ENCODE results near the gene DHRSX.
"Not testable (repeated sequence)": the region's sequence is repeated elsewhere in the genome, so short reads cannot be mapped to it uniquely, and the experiment has no call there.

The DHRSX gene

DNA sequence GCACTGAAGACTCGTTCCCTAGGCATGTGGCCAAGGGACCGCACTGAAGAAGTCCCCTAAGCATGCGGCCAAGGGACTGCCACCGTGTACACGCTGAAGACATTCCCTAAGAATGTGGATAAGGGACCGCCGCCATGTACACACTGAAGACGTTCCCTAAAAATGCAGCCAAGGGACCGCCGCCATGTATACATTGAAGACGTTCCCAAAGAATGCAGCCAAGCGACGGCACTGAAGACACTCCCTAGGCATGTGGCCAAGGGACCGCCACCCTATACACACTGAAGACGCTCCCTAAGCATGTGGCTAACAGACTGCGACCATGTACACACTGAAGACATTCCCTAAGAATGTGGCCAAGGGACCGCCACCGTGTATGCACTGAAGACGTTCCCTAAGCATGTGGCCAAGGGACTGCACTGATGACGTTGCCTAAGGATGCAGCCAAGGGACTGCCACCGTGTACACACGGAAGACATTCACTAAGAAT is 31.5 kb downstream of the DHRSX start:
- H3K4me3 ChIP-seq (ENCODE audit: low read depth, low read length), result no peak overlapping the region
- TF ChIP-seq CTCF (IDR thresholded peaks at IDR 0.05; ENCODE audit: borderline replicate concordance, insufficient read depth, low read depth, low read length), result no peak

DNA sequence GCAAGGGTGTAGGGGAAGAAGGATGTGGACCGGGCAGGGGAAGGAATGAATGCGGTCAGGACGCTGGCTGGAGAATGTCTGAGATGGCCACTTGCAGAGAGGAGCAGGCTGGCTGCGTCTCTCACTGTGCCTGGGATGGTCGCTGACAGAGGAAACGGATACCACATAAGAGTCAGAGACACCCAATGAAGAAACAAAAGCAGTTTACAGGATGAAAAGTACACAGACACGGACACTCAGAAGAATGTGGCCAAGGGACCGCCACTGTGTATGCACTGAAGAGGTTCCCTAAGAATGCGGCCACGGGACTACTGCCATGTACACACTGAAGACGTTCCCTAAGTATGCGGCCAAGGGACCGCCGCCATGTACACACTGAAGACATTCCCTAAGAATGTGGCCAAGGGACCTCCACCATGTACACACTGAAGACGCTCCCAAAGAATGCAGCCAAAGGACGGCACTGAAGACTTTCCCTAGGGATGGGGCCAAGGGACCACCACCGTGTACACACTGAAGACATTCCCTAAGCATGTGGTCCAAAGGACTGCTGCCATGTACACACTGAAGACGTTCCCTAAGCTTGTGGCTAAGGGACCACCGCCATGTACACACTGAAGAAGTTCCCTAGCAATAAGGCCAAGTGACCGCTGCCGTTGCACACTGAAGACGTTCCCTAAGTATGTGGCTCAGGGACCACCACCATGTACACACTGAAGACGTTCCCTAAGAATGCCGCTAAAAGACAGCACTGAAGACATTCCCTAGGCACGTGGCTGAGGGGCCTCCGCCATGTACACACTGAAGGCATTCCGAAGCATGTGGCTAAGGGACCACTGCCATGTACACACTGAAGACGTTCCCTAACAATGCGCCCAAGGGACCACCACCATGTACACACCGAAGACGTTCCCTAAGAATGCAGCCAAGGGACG is 32.2 kb downstream of the DHRSX start:
- H3K4me3 ChIP-seq (ENCODE audit: low read depth, low read length), result no peak overlapping the region
- no peak for TF ChIP-seq CTCF (IDR thresholded peaks at IDR 0.05; ENCODE audit: borderline replicate concordance, insufficient read depth, low read depth, low read length)

DNA sequence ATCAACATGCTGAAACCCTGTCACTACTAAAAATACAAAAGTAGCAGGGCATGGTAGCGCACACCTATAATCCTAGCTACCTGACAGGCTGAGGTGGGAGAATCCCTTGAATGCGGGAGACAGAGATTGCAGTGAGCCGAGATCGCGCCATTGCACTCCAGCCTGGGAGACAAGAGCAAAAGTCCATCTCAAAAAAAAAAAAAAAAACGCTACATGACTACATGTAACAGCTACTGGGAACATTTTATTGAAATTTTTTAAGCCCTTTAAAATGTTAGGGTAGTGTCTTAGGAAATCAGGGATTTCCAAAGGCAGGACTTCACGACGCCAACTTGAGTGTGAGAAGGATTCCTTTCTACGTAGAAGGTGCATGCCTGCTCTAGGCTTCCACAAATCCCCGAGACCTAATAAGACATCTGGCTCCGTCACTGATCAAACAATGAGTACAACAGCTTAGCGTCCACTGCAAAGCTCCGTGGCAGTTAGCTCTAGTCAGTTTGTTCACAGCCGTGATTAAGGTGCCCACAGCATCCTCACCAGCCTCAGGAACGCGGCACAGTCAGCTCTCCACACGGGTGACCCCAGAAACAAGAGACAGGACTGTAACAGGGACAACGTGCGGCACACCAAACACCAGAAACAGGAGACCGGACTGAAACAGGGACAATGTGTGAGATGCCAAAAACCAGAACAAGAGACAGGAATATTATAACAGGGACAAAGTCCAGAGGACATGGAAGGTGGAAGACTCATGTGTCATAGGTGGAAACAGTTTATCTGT is 33.7 kb downstream of the DHRSX start:
- TF ChIP-seq CTCF (IDR thresholded peaks at IDR 0.05; ENCODE audit: borderline replicate concordance, insufficient read depth, low read depth, low read length), result no peak
- H3K4me3 ChIP-seq (ENCODE audit: low read depth, low read length), result no peak overlapping the region

DNA sequence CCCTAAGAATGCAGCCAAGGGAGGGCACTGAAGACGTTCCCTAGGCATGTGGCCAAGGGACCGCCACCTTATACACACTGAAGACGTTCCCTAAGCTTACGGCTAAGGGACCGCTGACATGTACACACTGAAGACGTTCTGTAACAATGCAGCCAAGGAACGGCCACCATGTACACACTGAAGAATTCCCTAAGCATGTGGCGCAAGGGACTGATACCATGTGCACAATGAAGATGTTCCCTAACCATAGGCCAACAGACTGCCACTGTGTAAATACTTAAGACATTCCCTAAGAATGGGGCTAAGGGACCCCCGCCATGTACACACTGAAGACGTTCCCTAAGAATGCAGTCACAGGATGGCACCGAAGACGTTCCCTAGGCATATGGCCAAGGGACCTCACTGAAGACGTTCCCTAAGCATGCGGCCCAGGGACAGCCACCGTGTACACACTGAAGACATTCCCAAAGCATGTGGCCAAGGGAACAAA is 36.1 kb downstream of the DHRSX start:
- no peak overlapping the region for H3K4me3 ChIP-seq (ENCODE audit: low read depth, low read length)
- no peak for TF ChIP-seq CTCF (IDR thresholded peaks at IDR 0.05; ENCODE audit: borderline replicate concordance, insufficient read depth, low read depth, low read length)

DNA sequence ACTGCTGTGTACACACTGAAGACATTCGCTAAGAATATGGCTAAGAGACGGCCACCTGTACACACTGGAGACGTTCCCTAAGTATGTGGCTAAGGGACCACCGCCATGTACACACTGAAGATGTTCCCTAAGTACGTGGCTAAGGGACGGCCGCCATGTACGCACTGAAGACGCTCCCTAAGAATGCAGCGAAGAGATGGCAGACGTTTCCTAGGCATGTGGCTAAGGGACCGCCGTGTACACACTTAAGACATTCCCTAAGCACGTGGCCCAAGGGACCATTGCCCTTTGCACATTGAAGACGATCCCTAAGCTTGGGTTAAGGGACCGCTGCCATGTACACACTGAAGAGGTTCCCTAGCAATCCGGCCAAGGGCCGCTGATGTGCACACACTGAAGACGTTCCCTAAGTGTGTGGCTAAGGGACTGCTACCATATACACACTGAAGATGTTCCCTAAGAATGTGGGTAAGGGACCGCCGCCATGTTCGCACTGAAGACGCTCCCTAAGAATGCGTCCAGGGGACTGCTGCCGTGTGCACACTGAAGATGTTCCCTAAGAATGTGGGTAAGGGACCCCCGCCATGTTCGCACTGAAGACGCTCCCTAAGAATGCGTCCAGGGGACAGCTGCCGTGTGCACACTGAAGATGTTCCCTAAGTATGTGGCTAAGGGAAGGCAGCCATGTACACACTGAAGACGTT is 36.7 kb downstream of the DHRSX start:
- TF ChIP-seq CTCF (IDR thresholded peaks at IDR 0.05; ENCODE audit: borderline replicate concordance, insufficient read depth, low read depth, low read length), result no peak
- H3K4me3 ChIP-seq (ENCODE audit: low read depth, low read length), result no peak overlapping the region

DNA sequence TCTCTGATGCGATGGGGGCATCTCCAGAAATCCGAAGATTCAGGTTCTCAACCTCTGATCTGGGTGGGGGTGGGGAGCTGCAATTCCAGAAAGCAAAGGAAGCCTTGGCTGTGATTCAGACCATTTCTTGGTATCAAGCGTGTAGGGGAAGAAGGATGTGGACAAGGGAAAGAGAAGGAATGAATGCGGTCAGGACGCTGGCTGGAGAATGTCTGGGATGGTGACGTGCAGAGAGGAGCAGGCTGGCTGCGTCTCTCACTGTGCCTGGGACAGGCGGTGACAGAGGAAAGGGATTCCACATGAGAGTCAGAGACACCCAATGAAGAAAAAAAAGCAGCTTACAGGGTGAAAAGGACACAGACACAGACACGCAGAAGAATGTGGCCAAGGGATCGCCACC is 37.3 kb downstream of the DHRSX start:
- H3K4me3 ChIP-seq (ENCODE audit: low read depth, low read length), result not testable (repeated sequence)

GRCh38 chrX:2462780-2463179 is 38.0 kb downstream of the DHRSX start:
- TF ChIP-seq CTCF (IDR thresholded peaks at IDR 0.05; ENCODE audit: borderline replicate concordance, insufficient read depth, low read depth, low read length), result no peak
- H3K4me3 ChIP-seq (ENCODE audit: low read depth, low read length), result no peak overlapping the region

Data from GM12875 (cell line).